Ishikawa (cell line): Measurements from ENCODE around the gene SLIT3.

Experiments used
- CEBPB ChIP-seq: IDR thresholded peaks from 2 replicates; pipeline ENCODE4 v1.6.1; 2012
- CREB1 ChIP-seq: IDR thresholded peaks from 2 replicates; pipeline ENCODE4 v1.6.1; 2012; ENCODE audit warnings: low read depth
- EGR1 ChIP-seq: IDR thresholded peaks from 2 replicates; pipeline ENCODE4 v1.6.1; 2012
- EP300 ChIP-seq: IDR thresholded peaks from 2 replicates; pipeline ENCODE4 v1.6.1; 2012; ENCODE audit warnings: borderline replicate concordance
- FOXM1 ChIP-seq: IDR thresholded peaks from 2 replicates; pipeline ENCODE4 v1.6.1; 2012; ENCODE audit warnings: low read depth, borderline replicate concordance
- NFIC ChIP-seq: IDR thresholded peaks from 2 replicates; pipeline ENCODE4 v1.6.1; 2012
- RAD21 ChIP-seq: IDR thresholded peaks from 2 replicates; pipeline ENCODE4 v1.6.1; 2012; ENCODE audit warnings: low read depth
- TAF1 ChIP-seq: IDR thresholded peaks from 2 replicates; pipeline ENCODE4 v1.6.1; 2012; ENCODE audit warnings: low read depth, mild to moderate bottlenecking
- TCF12 ChIP-seq: IDR thresholded peaks from 2 replicates; pipeline ENCODE4 v1.6.1; 2012; ENCODE audit warnings: low read depth
- TEAD4 ChIP-seq: IDR thresholded peaks from 2 replicates; pipeline ENCODE4 v1.6.1; 2012
- YY1 ChIP-seq: IDR thresholded peaks from 2 replicates; pipeline ENCODE4 v1.6.1; 2012; ENCODE audit warnings: low read depth
- ZBTB7A ChIP-seq: IDR thresholded peaks from 2 replicates; pipeline ENCODE4 v1.6.1; 2012; ENCODE audit warnings: low read depth
- TF ChIP-seq, protein P1 (sequence below): IDR thresholded peaks from 2 replicates; pipeline ENCODE4 v1.6.1; 2012
- TF ChIP-seq, protein P2 (sequence below): IDR thresholded peaks from 2 replicates; pipeline ENCODE4 v1.6.1; 2012
- TF ChIP-seq, protein P3 (sequence below): IDR thresholded peaks from 2 replicates; pipeline ENCODE4 v1.6.1; 2012; ENCODE audit warnings: low read depth, mild to moderate bottlenecking

SLIT3 gene

DNA sequence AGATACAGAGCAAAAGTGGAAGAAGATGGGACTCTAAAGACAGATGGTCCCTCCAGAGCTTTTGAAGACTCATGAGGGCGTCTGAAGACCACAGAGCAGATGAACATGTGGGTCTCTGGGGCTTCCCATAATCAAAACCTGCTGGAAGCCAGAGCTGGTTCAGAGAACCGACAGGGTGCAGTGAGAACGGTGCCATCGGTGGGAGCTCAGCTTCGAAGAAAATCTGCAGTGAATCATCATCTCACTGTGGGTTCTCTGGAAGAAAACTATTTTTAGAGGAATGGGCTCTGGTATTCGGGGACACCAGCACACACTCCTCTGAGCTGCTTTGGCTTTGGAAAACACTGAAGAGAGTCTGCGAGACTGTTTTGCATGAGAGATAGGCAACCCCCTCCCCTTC lies 499.4 kb downstream of the SLIT3 start:
- TF ChIP-seq, protein P1, sequence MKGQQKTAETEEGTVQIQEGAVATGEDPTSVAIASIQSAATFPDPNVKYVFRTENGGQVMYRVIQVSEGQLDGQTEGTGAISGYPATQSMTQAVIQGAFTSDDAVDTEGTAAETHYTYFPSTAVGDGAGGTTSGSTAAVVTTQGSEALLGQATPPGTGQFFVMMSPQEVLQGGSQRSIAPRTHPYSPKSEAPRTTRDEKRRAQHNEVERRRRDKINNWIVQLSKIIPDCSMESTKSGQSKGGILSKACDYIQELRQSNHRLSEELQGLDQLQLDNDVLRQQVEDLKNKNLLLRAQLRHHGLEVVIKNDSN, result no peak
- TF ChIP-seq FOXM1, result no peak
- TF ChIP-seq, protein P2, sequence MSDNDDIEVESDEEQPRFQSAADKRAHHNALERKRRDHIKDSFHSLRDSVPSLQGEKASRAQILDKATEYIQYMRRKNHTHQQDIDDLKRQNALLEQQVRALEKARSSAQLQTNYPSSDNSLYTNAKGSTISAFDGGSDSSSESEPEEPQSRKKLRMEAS, result no peak
- no peak for TF ChIP-seq TEAD4
- TF ChIP-seq EGR1, result no peak
- TF ChIP-seq CEBPB, result no peak
- no peak for TF ChIP-seq TAF1

DNA sequence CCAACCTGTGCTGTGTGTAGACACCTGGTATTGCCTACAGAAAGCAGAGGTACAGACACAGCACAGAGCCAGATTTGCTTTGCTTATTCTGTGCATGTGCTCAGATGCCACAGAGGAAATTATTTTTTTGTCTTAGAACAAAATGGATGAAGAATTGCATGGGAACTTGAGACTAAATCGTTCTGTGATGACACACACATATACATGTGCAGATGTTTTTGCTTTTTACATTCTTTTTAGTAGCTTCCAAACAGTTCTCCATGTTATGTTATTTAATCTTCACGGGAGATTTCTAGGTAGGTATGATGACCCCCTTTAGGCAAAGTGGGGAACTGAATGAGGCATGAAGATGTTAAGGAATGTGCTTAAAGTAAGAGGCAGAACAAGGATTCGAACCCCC lies 500.2 kb downstream of the SLIT3 start:
- TF ChIP-seq TCF12 (no peak), CREB1 (no peak), RAD21 (no peak), ZBTB7A (no peak), EGR1 (no peak), EP300 (no peak), CEBPB (no peak), TEAD4 (no peak), NFIC (no peak), YY1 (no peak), FOXM1 (no peak), TAF1 (no peak)
- TF ChIP-seq, protein P1, result no peak
- TF ChIP-seq, protein P2, result no peak
- TF ChIP-seq, protein P3, sequence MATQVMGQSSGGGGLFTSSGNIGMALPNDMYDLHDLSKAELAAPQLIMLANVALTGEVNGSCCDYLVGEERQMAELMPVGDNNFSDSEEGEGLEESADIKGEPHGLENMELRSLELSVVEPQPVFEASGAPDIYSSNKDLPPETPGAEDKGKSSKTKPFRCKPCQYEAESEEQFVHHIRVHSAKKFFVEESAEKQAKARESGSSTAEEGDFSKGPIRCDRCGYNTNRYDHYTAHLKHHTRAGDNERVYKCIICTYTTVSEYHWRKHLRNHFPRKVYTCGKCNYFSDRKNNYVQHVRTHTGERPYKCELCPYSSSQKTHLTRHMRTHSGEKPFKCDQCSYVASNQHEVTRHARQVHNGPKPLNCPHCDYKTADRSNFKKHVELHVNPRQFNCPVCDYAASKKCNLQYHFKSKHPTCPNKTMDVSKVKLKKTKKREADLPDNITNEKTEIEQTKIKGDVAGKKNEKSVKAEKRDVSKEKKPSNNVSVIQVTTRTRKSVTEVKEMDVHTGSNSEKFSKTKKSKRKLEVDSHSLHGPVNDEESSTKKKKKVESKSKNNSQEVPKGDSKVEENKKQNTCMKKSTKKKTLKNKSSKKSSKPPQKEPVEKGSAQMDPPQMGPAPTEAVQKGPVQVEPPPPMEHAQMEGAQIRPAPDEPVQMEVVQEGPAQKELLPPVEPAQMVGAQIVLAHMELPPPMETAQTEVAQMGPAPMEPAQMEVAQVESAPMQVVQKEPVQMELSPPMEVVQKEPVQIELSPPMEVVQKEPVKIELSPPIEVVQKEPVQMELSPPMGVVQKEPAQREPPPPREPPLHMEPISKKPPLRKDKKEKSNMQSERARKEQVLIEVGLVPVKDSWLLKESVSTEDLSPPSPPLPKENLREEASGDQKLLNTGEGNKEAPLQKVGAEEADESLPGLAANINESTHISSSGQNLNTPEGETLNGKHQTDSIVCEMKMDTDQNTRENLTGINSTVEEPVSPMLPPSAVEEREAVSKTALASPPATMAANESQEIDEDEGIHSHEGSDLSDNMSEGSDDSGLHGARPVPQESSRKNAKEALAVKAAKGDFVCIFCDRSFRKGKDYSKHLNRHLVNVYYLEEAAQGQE, result no peak

DNA sequence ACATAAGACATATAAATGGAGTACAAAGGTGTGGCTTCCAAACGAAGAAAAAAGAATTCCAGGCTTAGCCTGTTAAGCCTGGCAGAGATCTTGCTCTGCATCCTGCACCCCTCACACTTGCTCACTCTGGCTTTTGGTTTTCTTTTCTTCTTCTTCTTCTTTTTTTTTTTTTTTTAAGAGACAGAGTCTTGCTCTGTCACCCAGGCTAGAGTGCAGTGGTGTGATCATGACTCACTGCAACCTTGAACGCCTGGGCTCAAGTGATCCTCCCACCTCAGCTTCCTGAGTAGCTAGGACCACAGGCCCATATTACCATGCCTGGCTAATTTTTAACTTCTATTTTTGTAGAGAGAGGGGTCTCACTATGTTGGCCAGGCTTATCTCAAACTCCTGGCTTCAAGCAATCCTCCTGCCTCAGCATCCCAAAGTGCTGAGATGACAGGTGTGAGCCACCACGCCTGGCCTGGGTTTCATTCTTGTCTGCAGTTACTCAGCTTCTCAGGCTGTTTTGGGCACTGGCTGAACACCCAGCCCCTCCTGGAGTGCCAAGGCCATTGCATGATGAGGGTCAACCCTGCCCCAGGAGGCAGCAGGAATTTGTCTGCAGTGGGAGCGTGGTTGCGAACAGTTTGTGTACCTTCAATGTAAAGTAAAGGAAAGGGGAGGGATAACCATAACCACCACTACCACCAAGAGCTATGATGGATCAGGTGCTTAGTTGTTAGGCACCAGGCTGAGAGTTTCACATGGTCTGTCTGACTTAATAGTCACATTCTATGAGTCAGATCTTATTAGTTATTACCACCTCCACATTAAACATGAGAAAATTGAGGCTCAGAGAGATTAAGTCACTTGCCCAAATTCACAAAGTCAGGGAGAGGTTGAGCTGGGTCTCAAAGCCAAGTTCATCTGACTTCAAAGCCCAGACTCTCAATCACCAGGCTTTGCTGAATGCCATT lies 502.6 kb downstream of the SLIT3 start:
- TF ChIP-seq, protein P1, result no peak
- TF ChIP-seq NFIC (no peak), EGR1 (no peak), TAF1 (no peak), RAD21 (no peak), CEBPB (no peak), EP300 (no peak), TCF12 (no peak), YY1 (no peak), TEAD4 (no peak), CREB1 (no peak), FOXM1 (no peak), ZBTB7A (no peak)
- TF ChIP-seq, protein P3, result no peak
- TF ChIP-seq, protein P2, result no peak

DNA sequence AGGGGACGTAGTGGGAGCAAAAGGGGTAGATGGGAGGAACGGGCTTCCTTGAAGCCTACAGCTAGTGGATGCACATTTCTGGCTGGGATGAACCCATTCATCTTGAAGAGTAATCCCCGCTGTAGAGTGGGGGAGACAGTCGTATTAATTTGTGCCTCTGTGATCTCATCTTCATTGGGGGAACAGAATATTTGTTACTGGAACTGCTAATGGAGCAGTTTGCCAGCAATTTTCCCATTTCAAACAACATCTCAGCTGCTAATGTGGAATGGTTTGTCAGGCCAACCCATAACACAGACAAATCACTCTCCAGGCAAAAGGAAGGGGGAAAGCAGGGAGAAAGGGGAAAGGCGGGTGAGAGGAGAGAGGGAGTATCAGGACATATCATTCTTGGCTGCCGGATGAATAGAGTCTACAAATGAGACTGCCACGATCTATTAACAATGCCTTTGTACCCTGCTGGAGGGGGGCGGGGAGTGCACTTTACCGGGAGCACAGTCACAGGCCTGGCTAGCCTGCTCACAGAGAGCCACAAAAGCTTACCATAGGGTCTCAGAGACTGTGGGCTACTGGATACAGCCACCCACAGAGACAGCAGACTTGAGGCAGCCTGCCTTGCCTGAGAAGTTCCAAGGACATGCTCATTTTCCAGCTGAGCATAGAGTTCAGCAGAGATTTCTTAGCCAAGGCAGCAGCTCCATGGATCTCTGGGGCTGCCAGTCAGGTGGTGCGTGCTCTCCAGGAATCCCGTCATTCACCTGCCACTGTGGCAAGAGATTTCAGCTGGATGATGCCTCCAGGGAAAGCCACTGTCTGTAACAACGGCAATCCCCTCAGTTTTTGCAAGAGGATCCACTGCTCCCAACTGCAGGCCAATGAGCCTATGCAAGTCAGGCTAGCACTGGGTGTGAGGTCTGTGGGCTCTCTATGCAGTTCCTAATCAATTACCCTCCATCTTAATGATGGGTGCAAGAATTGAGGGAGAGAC lies 504.1 kb downstream of the SLIT3 start:
- no peak for TF ChIP-seq EGR1
- no peak for TF ChIP-seq RAD21
- no peak for TF ChIP-seq TEAD4
- no peak for TF ChIP-seq EP300
- no peak for TF ChIP-seq CEBPB
- TF ChIP-seq FOXM1, result no peak
- TF ChIP-seq TAF1, result no peak
- TF ChIP-seq, protein P2, result no peak
- no peak for TF ChIP-seq TCF12
- no peak for TF ChIP-seq CREB1
